Spleen (tissue), 11 donors: Measurements from ENCODE around the gene TUBB1. TPM values are rescaled to one million over a fixed set of nuclear protein-coding genes. Genes with fewer than 3 reads are reported as not detected.

Experiments
- DNase-seq: peaks from one replicate; pipeline ENCODE4 v3.0.0-alpha.2; 2020
- H3K27ac ChIP-seq, 8 donors: fragments of 200-600 bp; sonication (generic) in 7 of 8; 1 replicate in 4 of 8; 2 replicates in 4 of 8; pipeline versions ENCODE4 v1.5.0 to v1.8.0; 2016 to 2021; ENCODE audit warnings: inconsistent platforms in 4 of 8, mild to moderate bottlenecking in 4 of 8, moderate library complexity in 1 of 8
- H3K27me3 ChIP-seq, 7 donors: fragments of 200-600 bp; sonication (generic) in 6 of 7; replicated peaks in 1 of 7; 1 replicate in 4 of 7; 2 replicates in 3 of 7; pipeline versions ENCODE4 v1.5.0 to v1.8.0; 2016 to 2021; ENCODE audit warnings: inconsistent platforms in 3 of 7, mild to moderate bottlenecking in 1 of 7
- H3K36me3 ChIP-seq, 6 donors: fragments of 200-600 bp; sonication (generic) in 5 of 6; 1 replicate in 4 of 6; 2 replicates in 2 of 6; pipeline versions ENCODE4 v1.5.0 to v1.8.0; 2016 to 2021; ENCODE audit warnings: inconsistent platforms in 2 of 6
- H3K4me1 ChIP-seq, 6 donors: fragments of 200-600 bp; sonication (generic) in 5 of 6; 1 replicate in 3 of 6; 2 replicates in 3 of 6; pipeline versions ENCODE4 v1.5.0 to v1.8.0; 2016 to 2021; ENCODE audit warnings: inconsistent platforms in 3 of 6
- H3K4me3 ChIP-seq, 8 donors: fragments of 200-600 bp; sonication (generic) in 7 of 8; 1 replicate in 4 of 8; 2 replicates in 4 of 8; pipeline versions ENCODE4 v1.5.0 to v1.8.0; 2016 to 2021; ENCODE audit warnings: inconsistent platforms in 4 of 8, mild to moderate bottlenecking in 4 of 8, moderate library complexity in 2 of 8
- H3K9me3 ChIP-seq, 8 donors: fragments of 200-600 bp; sonication (generic) in 7 of 8; 1 replicate in 4 of 8; 2 replicates in 4 of 8; pipeline versions ENCODE4 v1.5.0 to v1.8.0; 2016 to 2021; ENCODE audit warnings: inconsistent platforms in 4 of 8
- CTCF ChIP-seq, 11 experiments: fragments of 200-600 bp in 7 of 11; fragments of 450-650 bp in 4 of 11; sonication (generic) in 4 of 11; IDR thresholded peaks in 8 of 11; conservative IDR thresholded peaks in 3 of 11; 1 replicate in 7 of 11; 2 replicates in 4 of 11; pipeline versions ENCODE4 v1.4.0 to v1.8.0; 2016 to 2021; ENCODE audit warnings: antibody characterized with exemption in 11 of 11, inconsistent platforms in 4 of 11, mild to moderate bottlenecking in 1 of 11
- POLR2A ChIP-seq, 3 donors: fragments of 450-650 bp; IDR thresholded peaks; one replicate each; pipeline ENCODE4 v1.5.1; 2017; ENCODE audit warnings: antibody characterized with exemption in 3 of 3, mild to moderate bottlenecking in 1 of 3
- POLR2AphosphoS5 ChIP-seq, 3 donors: sonication (generic); formaldehyde crosslinking; IDR thresholded peaks; one replicate each; pipeline ENCODE4 v1.5.1; 2017; ENCODE audit warnings: antibody characterized with exemption in 3 of 3
- WGBS, 5 donors: extraction: QIAGEN DNeasy Blood & Tissue Kit in 3 of 5; methylation state at CpG; one replicate each; pipeline versions ENCODE4 v1.1.5 to v1.1.7; 2013 to 2018; 5-methylcytosine and 5-hydroxymethylcytosine counted together
- intact Hi-C: fragments of 100-400 bp; cut with DNase I; formaldehyde crosslinking; loops from one replicate; pipeline ENCODE4 v1.15.0; 2023; ENCODE audit warnings: low total_unique reads
- polyA plus RNA-seq, 3 donors: library from polyadenylated mRNA; stranded (reverse); fragments of 200-250 nt; gene quantifications; one replicate each; pipeline ENCODE4 v1.2.1, GENCODE V29; 2013
- total RNA-seq, 7 donors: library from RNA; depleted of rRNA in 3 of 7; stranded (reverse); fragments of >200 nt in 3 of 7; fragmentation: NEBNext Ultra II Directional in 4 of 7; extraction: Animal tissue kit (Norgen Biotek cat#: 25700) in 4 of 7; gene quantifications; one replicate each; pipeline versions ENCODE4 v1.1.0 to v1.2.1, GENCODE V29; 2016 to 2021
- donor health status: healthy with polysubstance abuse.
- donor health status: DM: no; HTN: no; CAD: no; lungs with moderate emphysema.
- donor health status: DM: no; HTN: no; CAD: no.
- donor health status: Bipolar disorder and iron deficiency.
- donor health status: healthy.
- donor health status: DM: no; HTN: no; CAD: no.
- donor health status: DM: yes; HTN: yes; CAD: no.

Gene TUBB1
- total and polyA plus RNA-seq, 10 donors: 0.63 to 34.3 (median 19.7) TPM

- H3K4me3 ChIP-seq: peak overlapping the region; percentile 62 to 89 (median 73)
- H3K9me3 ChIP-seq: no peaks in the 10 kb centered on the region
- peaks cover 0 to 46% (median 30%) of the 10 kb centered on the region in 6 donors for H3K36me3 ChIP-seq
- TF ChIP-seq POLR2AphosphoS5 (IDR thresholded peaks at IDR 0.05): peak; percentile 70 to 81 (median 79)
- no peak for TF ChIP-seq CTCF (IDR thresholded peaks at IDR 0.05 in 8 of 11, conservative IDR thresholded peaks at IDR 0.05 in 3 of 11)
- no peak for TF ChIP-seq POLR2A (IDR thresholded peaks at IDR 0.05)
- DNase-seq: peak; percentile 94
- WGBS, 5 donors: 5 to 11% (median 7%) methylated on average over 15 to 17 of the region's 17 CpGs
- intact Hi-C loops: loop anchor here (10.0 kb wide), 1 partner anchor 110 kb away; no protein-coding TSS in a partner anchor
- peak overlapping the region; percentile 88 to 99 (median 95) for H3K27ac ChIP-seq
- H3K4me1 ChIP-seq: peaks cover 32 to 94% (median 62%) of the 10 kb centered on the region in 6 donors
- H3K27me3 ChIP-seq: no peaks in the 10 kb centered on the region
Measured at GRCh38 chr20:59004763-59005522, 14.3 kb upstream of the TUBB1 start.

- H3K27ac ChIP-seq: peak overlapping the region; percentile 88 to 99 (median 95)
- no peak for DNase-seq
- 42 to 63% (median 54%) methylated on average over 2 to 3 of the region's 3 CpGs for WGBS, 5 donors
- peaks cover 32 to 97% (median 67%) of the 10 kb centered on the region in 6 donors for H3K4me1 ChIP-seq
- no peak for TF ChIP-seq POLR2A (IDR thresholded peaks at IDR 0.05)
- no peak for TF ChIP-seq CTCF (IDR thresholded peaks at IDR 0.05 in 8 of 11, conservative IDR thresholded peaks at IDR 0.05 in 3 of 11)
- TF ChIP-seq POLR2AphosphoS5 (IDR thresholded peaks at IDR 0.05): no peak
- H3K4me3 ChIP-seq: peak overlapping the region; percentile 62 to 89 (median 73)
- no peaks in the 10 kb centered on the region for H3K9me3 ChIP-seq
- H3K36me3 ChIP-seq: peaks cover 0 to 39% (median 23%) of the 10 kb centered on the region in 6 donors
- intact Hi-C loops: loop anchor here (10.0 kb wide), 1 partner anchor 111 kb away; no protein-coding TSS in a partner anchor
- H3K27me3 ChIP-seq: no peaks in the 10 kb centered on the region
Measured at GRCh38 chr20:59005523-59006166, 13.6 kb upstream of the TUBB1 start.

- intact Hi-C loops: loop anchor here (10.0 kb wide), 1 partner anchor 112 kb away; no protein-coding TSS in a partner anchor
- no peaks in the 10 kb centered on the region for H3K27me3 ChIP-seq
- 33 to 41% (median 36%) methylated on average over 24 to 29 of the region's 29 CpGs for WGBS, 5 donors
- DNase-seq: peak; percentile 87
- H3K9me3 ChIP-seq: no peaks in the 10 kb centered on the region
- TF ChIP-seq CTCF (IDR thresholded peaks at IDR 0.05 in 8 of 11, conservative IDR thresholded peaks at IDR 0.05 in 3 of 11) (no peak), POLR2A (IDR thresholded peaks at IDR 0.05) (no peak), POLR2AphosphoS5 (IDR thresholded peaks at IDR 0.05) (peak in 2 of 3 donors; percentile 27 to 64)
- H3K4me1 ChIP-seq: peaks cover 32 to 97% (median 70%) of the 10 kb centered on the region in 6 donors
- peak overlapping the region; percentile 62 to 89 (median 73) for H3K4me3 ChIP-seq
- H3K36me3 ChIP-seq: peaks cover 0 to 32% (median 17%) of the 10 kb centered on the region in 6 donors
- H3K27ac ChIP-seq: peak overlapping the region; percentile 88 to 99 (median 95)
Measured at GRCh38 chr20:59006167-59006863, 12.9 kb upstream of the TUBB1 start.
